HG03095 (cell line): ENCODE data around the gene TOMM40L.

Experiments
- ATAC-seq: cut with Tn5 transposase; IDR thresholded peaks from one replicate; pipeline ENCODE4 v1.9.1; 2021; ENCODE audit warnings: moderate library complexity; ENCODE audit not compliant: unreplicated experiment

Gene TOMM40L

DNA sequence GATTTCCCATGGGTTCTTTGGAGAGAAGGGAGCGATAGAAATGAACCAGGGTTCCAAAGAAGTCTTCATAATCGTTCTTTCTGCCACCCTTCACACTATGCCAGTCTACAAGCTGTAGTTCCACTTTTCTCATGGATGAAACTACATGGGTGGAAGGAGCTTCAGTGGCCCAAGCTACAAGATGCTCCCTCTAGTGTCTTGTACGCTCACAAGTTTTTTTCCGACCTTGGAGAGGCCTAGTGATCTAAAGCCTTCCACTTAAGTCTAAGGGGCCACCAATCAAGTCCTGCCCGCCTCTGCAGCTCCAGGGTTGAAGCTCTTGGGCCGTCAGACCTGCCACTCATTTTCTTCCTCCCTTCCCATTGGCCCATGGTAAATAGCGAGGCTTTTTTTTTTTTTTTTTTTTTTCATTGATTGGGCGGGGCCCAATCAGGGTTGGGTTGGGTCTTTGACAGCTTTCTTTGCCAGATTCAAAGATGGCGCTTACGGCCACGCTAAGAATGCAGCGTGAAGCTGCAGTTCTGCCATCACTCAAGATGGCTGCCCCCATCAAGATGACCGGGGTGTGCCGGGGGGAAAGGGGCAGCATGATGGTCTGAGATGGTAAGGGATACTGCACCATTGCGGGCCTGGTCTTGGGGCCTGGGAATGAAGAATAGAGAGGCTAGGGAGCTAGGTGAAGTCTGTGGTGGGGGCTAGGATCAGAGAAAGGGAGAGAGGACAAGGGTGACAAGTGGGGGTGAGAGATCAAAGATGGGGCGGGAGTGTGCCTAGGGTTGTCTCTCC is at the start of gene TOMM40L:
TSS of gene TOMM40L (plus strand) at position 527 of the 786 bp plus-strand sequence. CDS start 430 bp downstream, outside the sequence.
- ATAC-seq, result peak; percentile 87

DNA sequence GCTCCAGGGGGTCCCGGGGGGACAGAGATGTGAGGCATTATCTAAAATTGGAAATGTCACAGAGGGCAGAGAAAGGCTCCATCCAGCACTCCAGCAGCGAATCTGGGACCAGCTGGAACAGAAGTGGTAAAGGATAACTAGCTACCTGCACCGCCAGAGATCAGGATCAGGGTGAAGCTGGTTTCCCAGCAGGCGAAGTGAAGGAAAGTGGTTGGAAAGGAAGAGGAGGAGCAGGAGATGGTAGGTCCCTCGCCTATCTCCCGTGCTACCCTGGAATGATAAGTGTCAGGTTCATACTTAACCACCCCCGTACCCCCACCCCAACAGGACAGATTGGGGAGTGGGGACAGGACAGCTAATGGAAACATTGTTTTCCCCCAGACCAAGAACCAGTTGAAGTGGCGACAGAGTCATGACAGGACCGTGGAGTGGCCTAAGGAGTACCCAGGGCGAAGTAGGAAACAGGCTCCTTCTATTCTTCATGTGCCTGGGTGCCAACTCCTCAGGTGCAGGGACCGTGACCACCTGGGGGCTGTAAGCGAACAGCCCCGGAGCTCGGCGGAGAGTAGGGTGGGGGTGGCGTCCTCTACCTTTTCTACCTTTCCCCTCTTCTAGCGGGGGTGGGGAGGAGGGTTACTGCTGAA is 49.3 kb upstream of the TOMM40L start:
- ATAC-seq, result no peak

GRCh38 chr1:161177112-161177935 is 48.5 kb upstream of the TOMM40L start, which contains the start of gene B4GALT3:
Gene B4GALT3, minus strand, starts transcription at chr1:161177507. Its CDS starts 1,447 bp downstream, at chr1:161176060.
- ATAC-seq, result peak; percentile 71

DNA sequence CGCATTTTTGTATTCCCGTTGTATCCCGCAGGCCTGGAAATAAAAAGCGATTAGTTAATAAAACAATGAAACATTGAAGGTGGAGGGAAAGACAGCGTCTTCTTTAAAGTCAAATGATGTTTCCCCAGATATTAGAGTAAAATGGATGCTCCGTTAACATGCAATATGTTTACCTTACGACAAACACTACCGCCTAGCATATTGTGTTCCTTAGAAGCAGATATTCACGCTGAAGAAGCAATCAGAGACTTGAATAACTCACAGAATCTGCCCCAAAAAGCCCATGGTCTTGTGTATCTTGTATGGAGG is 48.0 kb upstream of the TOMM40L start:
- no peak for ATAC-seq

DNA sequence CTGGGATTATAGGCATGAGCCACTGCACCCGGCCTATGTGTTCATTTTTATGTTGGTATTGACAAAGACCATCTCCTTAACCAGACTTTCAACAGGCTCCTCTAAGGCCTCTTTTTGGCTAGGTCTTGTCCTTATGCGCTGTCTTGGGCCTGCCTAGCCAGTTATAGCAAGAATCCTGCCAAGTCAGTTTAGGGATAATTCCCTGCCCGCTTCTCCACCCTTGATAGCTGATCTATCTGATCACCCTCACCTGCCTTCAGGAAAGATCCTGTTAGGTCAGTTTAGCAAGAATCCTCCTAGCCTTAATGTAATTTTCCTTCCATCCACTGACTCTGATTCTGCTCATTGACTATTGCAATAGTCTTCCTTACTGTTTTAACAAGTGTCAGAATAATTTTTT is 46.2 kb upstream of the TOMM40L start:
- ATAC-seq, result no peak

- no peak for ATAC-seq
Observed at GRCh38 chr1:161180639-161181038, 45.2 kb upstream of the TOMM40L start.

- ATAC-seq, result peak; percentile 52
Observed at GRCh38 chr1:161182214-161182613, 43.6 kb upstream of the TOMM40L start.

DNA sequence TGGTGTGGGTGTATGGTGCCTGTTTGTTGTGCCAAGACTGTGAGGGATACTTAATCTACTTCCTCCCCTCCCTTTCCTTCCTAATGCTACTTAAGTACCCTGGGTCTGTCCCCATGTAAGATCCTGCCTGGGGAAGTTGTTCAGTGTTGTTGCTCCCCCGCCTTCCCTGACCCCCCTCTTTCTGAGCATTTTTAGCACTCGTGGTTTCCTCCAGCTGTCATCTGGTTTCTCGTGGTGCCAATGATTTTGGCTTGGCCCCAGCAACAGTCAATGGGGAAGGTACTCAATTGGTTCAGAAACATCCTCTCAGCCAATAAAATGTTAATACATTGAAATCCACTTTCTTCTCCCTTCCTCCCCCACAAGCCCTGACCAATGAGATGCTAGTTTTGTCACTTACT is 40.6 kb upstream of the TOMM40L start:
- peak; percentile 50 for ATAC-seq

GRCh38 chr1:161185732-161186311 is 40.0 kb upstream of the TOMM40L start:
- ATAC-seq, result no peak

- no peak for ATAC-seq
Observed at GRCh38 chr1:161187311-161187710, 38.5 kb upstream of the TOMM40L start.

- no peak for ATAC-seq
Observed at GRCh38 chr1:161188381-161188780, 37.5 kb upstream of the TOMM40L start.

GRCh38 chr1:161189036-161189435 is 36.8 kb upstream of the TOMM40L start:
- ATAC-seq, result no peak

GRCh38 chr1:161190962-161191521 is 34.8 kb upstream of the TOMM40L start:
- no peak for ATAC-seq

GRCh38 chr1:161191971-161192370 is 33.9 kb upstream of the TOMM40L start:
- ATAC-seq, result no peak

- ATAC-seq, result no peak
Observed at GRCh38 chr1:161192476-161193465, 33.1 kb upstream of the TOMM40L start.

- no peak for ATAC-seq
Observed at GRCh38 chr1:161193561-161194235, 32.2 kb upstream of the TOMM40L start.

DNA sequence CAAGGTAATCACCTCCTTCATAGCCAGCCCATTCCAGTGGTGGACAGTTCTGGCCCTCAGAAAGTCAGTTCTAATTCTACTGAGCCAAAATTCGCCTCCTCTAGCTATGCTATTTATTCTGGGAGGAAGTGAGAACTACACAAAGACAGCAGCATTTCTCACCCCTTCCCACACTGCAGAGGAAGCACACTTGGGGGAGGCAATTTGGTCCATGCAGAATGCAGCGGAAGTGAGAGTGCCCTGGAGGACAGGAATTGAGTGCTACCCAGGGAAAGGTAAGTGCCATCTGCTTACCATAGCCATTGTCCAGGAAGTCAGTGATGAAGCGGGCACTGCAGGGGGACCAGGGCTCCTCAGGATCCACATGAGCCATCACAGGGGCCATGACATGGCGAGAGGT is 30.7 kb upstream of the TOMM40L start:
- peak; percentile 45 for ATAC-seq

DNA sequence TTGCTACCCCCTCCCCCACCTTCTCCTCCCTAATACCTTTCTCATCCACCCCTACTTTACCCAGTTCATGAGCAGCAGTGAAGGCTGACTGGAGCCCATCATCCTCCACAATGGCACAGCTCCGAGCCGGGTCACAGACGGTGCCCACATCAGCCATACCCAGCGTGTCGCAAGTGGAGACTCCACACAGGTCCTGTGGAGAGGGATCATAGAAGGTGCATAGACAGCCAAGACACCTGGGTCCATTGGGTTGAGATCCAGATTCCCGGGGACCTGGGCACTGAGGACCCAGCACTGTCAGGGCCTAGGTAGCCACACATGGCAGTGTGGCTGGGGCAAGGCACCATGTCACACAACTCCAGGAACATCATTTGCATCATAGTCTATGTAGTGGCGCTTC is 29.7 kb upstream of the TOMM40L start:
- no peak for ATAC-seq
